ENCODE data around the gene ZNF567. TPM values are rescaled to one million over a fixed set of nuclear protein-coding genes. Genes with fewer than 3 reads are reported as not detected.

ZNF567 gene
- 10 to 100 TPM in 1 of 2 donors, 1 to 10 TPM in 1; 3.9 to 12.3 TPM for total RNA-seq
- polyA plus RNA-seq: 1 to 10 TPM; 2.3 to 2.4 TPM
- long read RNA-seq, donor 1, partial matches to known transcripts: 0 of 3 reads
- long read RNA-seq, donor 1, other reads (novel, unspliced or antisense): 0 of 3 reads
- long read RNA-seq, donor 2, partial matches to known transcripts: 0 of 1 reads
- long read RNA-seq, donor 2, other reads (novel, unspliced or antisense): 0 of 1 reads
- long read RNA-seq, donor 3: 0 reads
- long read RNA-seq, donor 4, partial matches to known transcripts: 0 of 1 reads
- long read RNA-seq, donor 4, other reads (novel, unspliced or antisense): 0 of 1 reads
- long read RNA-seq, donor 5: 0 reads

DNA sequence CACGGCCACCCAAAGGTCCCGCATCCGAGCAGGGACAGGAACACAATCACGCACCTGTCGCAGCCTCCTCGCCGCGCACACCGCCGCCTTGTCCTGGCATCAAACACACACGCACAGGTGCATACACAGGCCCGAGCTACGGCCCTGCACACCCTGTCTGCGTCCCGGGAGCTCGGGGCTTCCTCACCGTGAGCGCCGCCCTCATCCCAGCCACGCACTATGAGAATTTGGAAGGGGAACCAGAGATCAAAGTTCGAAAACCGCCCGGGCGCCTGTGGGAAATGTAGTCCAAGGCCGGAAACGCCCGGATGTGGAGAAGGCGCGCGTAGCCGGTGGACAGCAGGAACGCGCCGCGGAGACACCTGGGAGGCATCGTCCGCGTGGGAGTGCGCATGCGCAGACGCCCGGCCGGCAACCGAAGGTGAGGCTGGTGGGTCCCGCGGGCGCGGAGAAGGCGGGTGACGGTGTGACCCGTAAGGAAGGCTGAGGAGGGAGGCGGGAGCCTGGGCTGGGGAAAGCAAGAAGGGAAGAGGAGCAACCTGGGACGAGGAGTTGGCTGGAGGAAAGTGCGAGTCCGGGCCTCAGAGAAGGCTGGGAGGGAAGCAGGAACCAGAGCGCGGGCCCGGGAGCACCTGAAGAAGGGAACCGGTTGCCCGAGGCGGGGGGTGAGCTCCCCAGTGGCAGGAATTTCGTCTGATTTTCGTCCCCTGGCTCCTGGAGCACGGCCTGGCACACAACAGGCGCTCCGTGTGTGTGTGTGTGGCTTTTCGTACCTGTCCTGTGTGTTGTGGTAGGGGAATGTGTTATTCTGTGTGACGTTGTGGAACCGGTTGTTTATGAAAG, at the start of gene ZNF567:
ZNF567 (plus strand) TSS at position 399 of the 843 bp plus-strand sequence. CDS start 7,256 bp downstream, outside the sequence.
- peaks cover 11 to 31% (median 20%) of the 10 kb centered on the region in 4 donors for H3K36me3 ChIP-seq (ENCODE audit: control insufficient read depth in 4 of 4, insufficient read depth in 4 of 4, low read length in 4 of 4)
- H3K4me3 ChIP-seq: peak within 1 kb of the TSS; percentile 92
- peaks cover 0 to 10% (median 8%) of the 10 kb centered on the region in 4 donors for H3K9me3 ChIP-seq (ENCODE audit: control insufficient read depth in 4 of 4, insufficient read depth in 3 of 4, low read length in 3 of 4)
- peaks cover 5 to 15% (median 12%) of the 10 kb centered on the region in 5 donors for H3K4me1 ChIP-seq (ENCODE audit: control insufficient read depth in 5 of 5, insufficient read depth in 5 of 5, low read length in 5 of 5)
- H3K27ac ChIP-seq (ENCODE audit: low read depth in 1 of 2, low read length in 1 of 2): peak within 1 kb of the TSS; percentile 50 to 82
- DNase-seq (peak; percentile 96 to 97 (median 97)), ATAC-seq (ENCODE audit: insufficient read depth, low FRiP score) (peak; percentile 94)
- H3K27me3 ChIP-seq (ENCODE audit: control insufficient read depth in 3 of 3, insufficient read depth in 3 of 3, low read length in 2 of 3): no peaks in the 10 kb centered on the region
- TF ChIP-seq, protein P1, sequence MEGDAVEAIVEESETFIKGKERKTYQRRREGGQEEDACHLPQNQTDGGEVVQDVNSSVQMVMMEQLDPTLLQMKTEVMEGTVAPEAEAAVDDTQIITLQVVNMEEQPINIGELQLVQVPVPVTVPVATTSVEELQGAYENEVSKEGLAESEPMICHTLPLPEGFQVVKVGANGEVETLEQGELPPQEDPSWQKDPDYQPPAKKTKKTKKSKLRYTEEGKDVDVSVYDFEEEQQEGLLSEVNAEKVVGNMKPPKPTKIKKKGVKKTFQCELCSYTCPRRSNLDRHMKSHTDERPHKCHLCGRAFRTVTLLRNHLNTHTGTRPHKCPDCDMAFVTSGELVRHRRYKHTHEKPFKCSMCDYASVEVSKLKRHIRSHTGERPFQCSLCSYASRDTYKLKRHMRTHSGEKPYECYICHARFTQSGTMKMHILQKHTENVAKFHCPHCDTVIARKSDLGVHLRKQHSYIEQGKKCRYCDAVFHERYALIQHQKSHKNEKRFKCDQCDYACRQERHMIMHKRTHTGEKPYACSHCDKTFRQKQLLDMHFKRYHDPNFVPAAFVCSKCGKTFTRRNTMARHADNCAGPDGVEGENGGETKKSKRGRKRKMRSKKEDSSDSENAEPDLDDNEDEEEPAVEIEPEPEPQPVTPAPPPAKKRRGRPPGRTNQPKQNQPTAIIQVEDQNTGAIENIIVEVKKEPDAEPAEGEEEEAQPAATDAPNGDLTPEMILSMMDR (IDR thresholded peaks at IDR 0.05; ENCODE audit: control extremely low read depth, extremely low read depth): no peak
- 0% methylated on average over 69 of the region's 69 CpGs for WGBS, 2 donors
- peak within 1 kb of the TSS; percentile 79 to 93 for H3K9ac ChIP-seq (ENCODE audit: insufficient read depth in 1 of 2, low read length in 2 of 2)

DNA sequence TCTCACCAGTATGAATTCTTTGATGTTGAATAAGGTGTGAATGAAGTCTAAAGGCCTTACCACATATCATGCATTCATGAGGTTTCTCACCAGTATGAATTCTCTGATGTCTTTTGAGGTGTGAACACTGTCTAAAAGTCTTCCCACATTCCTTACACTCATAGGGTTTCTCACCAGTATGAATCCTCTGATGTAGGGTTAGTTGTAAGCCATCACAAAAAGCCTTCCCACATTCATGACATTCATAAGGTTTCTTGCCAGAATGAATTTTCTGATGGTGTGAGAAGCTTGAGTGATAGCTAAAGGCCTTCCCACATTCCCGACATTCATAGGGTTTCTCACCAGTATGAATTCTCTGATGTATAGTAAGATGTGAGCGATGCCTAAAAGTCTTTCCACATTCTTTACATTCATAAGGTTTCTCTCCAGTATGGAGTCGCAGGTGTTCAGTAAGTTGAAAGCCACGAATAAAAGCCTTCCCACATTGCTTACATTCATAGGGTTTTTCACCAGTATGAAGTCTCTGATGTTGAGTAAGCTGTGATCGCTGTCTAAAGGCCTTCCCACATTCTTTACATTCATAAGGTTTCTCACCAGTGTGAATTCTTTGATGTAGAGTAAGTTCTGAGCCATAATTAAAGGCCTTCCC, 48.4 kb upstream of the ZNF567 start:
- TF ChIP-seq, protein P1 (IDR thresholded peaks at IDR 0.05; ENCODE audit: control extremely low read depth, extremely low read depth): no peak
- Histone ChIP-seq H3K27me3 (ENCODE audit: control insufficient read depth in 3 of 3, insufficient read depth in 3 of 3, low read length in 2 of 3) (no peaks in the 10 kb centered on the region), H3K4me3 (no peak overlapping the region), H3K36me3 (ENCODE audit: control insufficient read depth in 4 of 4, insufficient read depth in 4 of 4, low read length in 4 of 4) (peaks cover 10 to 58% (median 29%) of the 10 kb centered on the region in 4 donors), H3K9ac (ENCODE audit: insufficient read depth in 1 of 2, low read length in 2 of 2) (no peak overlapping the region), H3K27ac (ENCODE audit: low read depth in 1 of 2, low read length in 1 of 2) (no peak overlapping the region), H3K9me3 (ENCODE audit: control insufficient read depth in 4 of 4, insufficient read depth in 3 of 4, low read length in 3 of 4) (peaks cover 29 to 69% (median 53%) of the 10 kb centered on the region in 4 donors), H3K4me1 (ENCODE audit: control insufficient read depth in 5 of 5, insufficient read depth in 5 of 5, low read length in 5 of 5) (no peaks in the 10 kb centered on the region)
- no peak for DNase-seq
- 94 to 99% methylated on average over 5 of the region's 5 CpGs for WGBS, 2 donors
- ATAC-seq (ENCODE audit: insufficient read depth, low FRiP score): no peak

DNA sequence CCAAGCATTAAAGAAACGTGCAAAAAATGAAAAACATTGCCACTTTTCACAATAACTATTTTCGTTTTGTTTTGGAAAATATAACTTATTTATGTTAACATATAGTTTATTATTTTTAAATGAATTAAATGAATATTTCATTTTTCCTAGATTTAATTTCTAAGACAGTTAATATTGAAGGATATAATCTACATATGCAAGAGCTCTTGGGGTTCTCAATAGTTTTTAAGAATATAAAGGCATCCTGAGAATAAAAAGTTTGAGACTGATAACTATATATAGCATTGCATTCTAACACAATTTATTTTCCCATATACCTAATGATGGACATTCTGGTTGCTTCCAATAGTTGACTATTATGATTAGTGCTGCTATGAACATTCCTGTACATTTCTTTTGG, 40.7 kb upstream of the ZNF567 start:
- WGBS, 2 donors: 94 to 95% methylated on average over 2 of the region's 2 CpGs
- Histone ChIP-seq H3K27ac (ENCODE audit: low read depth in 1 of 2, low read length in 1 of 2) (no peak overlapping the region), H3K4me3 (no peak overlapping the region), H3K9me3 (ENCODE audit: control insufficient read depth in 4 of 4, insufficient read depth in 3 of 4, low read length in 3 of 4) (peaks cover 18 to 53% (median 29%) of the 10 kb centered on the region in 4 donors), H3K9ac (ENCODE audit: insufficient read depth in 1 of 2, low read length in 2 of 2) (no peak overlapping the region), H3K27me3 (ENCODE audit: control insufficient read depth in 3 of 3, insufficient read depth in 3 of 3, low read length in 2 of 3) (no peaks in the 10 kb centered on the region), H3K4me1 (ENCODE audit: control insufficient read depth in 5 of 5, insufficient read depth in 5 of 5, low read length in 5 of 5) (no peaks in the 10 kb centered on the region), H3K36me3 (ENCODE audit: control insufficient read depth in 4 of 4, insufficient read depth in 4 of 4, low read length in 4 of 4) (peaks cover 20 to 57% (median 39%) of the 10 kb centered on the region in 4 donors)
- ATAC-seq (ENCODE audit: insufficient read depth, low FRiP score) (no peak), DNase-seq (no peak)
- TF ChIP-seq, protein P1 (IDR thresholded peaks at IDR 0.05; ENCODE audit: control extremely low read depth, extremely low read depth): no peak
